ENCODE data around the gene JKAMP.

JKAMP gene

DNA sequence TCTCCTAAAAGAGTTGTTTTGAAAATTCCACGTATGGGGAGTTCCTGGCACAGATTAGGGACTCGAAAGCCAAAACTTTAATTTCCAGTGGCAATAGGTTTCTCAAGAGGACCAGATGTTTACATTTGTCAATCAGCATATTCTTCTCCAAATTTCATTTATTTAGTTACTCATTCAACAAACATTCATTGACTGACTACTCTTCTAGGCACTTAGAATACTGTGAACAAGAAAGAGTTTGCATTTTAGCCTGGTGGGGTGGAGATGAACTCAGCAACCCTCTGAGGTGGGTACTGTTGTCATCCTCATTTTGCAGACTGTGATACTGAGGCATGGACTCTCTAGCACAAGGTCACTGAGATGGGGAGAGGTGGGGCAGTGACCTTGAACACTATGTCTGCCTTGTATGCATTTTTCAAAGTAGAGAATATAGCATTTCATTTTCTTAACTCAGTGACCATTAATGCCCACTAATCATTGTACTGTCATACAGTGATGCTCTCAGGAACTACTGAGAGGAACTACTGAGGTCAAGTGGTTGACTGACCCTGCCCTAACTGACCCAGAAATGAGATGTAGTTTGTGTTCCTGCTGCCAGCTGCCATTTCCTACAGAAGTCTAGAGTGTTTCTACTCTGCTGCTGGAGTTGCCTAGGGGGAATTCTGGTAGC, 2.3 kb upstream of the JKAMP start:
- DNase-seq: no peak

- DNase-seq: no peak
Observed at GRCh38 chr14:59482541-59483331, 1.6 kb upstream of the JKAMP start.

DNA sequence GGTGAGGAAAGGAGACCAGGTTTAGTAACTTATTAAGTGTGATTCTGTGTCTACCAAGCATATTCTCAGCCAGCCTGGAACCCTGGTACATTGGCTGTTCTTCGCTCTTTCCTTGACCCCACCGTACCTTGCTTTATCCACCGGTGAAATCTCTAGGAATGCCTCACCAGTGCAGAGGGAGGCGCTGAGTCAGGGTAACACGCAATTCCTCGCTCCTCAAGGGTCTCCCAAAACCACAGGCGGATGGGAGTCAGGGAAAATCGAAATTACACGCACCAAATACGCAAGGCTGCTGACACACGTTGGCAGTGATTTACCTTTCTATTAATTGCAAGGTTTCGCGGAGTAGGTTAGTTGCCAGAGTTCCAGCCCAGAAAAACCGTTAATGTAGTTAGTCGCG, 954 bp upstream of the JKAMP start:
- DNase-seq: no peak

DNA sequence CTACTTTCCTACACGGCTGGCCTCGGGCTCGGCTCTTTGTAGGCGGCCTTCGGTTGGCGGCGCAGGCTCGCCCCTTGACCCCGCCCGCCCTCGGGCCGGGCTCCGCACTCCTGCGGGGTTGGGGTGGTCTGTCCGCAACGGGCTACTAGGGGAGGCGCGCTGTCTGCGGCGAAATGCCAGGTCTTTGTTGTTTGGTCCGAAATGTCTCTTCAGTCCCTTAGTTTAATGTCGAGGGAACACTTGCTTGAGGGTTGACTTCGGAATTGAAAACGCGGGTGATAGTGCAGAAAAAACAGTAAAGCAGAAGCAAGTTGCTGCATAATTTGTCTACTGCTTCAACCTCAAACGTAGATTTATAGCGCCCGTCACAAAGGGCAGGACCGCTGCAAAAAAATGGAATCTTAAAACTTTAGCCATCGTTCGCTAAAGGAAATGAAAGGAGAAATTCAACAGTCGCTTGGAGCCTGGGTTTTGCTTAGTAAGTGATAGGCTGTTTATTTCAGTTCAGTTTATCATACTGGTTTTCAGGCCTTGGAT, 390 bp downstream of the JKAMP start:
- DNase-seq: no peak

DNA sequence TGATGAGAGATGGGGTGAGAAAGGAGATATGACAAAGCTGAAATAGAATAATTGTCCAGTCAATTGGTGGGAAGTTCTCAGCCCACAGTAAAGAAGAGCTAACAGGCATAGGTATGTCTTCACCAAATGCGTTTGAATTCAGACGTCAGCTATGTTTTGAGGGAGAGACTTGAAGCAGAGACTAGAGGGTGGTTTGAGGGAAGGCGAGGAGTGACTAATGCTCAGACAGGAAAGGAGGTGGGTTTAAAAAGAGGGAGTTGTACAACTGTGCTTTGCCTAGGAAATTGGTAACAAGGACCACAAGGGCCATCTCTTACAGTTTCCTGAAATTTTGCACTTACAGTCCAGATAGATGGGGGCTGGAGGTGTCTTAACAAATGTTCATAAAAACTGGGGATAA, 6.4 kb downstream of the JKAMP start:
- no peak for DNase-seq

GRCh38 chr14:59492384-59492783, 8.1 kb downstream of the JKAMP start:
- no peak for DNase-seq

DNA sequence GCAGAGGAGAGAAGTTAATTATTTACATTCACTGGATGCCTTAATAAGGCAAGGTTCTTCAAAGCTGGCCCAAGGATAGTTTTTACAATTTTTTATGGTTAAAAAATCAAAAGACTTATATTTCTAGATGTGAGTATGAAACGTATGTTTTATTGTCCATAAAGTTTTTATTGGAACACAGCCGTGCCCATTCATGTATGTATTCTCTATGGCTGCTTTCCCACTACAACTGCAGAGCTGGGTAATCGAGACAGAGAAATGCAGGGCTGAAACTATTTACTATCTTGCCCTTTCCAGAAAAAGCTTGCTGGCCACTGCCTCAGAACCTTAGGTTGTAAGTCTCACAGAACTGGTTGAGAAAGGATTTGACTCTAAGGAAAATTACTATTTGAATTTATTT, 16.4 kb downstream of the JKAMP start:
- DNase-seq: no peak

DNA sequence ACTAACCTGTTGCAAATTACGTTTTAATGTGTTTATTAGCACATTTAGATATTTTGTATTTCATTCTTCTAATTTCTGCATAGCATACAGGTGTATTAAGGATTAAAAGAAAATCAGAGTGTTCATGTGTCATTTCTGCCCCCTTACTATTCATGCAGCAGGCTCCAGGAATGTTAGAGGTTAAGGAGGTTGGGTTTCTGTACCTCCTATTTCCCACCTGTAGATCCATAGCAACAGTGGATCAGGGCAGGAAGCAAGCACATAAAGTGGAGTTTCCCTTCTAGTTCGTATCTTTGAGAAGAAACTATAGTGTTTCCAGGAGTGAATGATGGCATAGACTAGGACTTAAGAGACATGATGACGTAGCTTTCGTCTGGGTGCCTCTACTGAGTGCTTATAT, 18.9 kb downstream of the JKAMP start:
- DNase-seq: no peak

DNA sequence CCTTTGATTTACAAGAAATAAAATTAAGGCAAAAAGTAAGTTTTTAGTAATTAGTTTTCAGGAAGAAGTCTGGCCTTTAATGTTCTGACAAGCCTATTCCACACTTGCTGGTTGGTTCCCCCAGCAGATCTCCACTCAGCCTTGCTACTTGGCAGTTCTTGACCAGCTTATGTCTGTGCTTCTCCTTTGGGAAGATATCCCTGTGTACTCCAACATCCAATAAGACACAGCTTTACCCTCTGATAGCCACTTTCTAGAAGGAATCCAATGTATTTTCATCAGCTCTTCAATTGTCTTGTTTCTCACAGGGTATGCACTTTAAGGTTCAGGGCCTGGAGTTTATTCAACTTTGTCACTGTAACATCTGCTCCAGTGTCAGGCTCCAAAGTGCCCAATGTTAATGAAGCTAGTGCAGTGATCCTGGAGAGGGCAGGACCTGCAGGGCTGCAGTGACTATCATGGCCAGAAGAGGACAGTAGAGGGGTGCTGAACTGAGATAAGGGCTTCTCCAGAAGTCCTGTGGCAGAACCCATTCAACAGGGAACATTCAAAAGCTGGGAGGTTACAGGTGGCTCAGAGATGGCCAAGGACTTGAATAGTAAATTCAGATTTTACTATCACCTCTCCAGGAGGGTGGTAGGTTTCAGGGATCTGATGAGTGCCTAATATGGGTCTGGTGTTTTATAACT, 22.9 kb downstream of the JKAMP start:
- DNase-seq: peak; percentile 19

DNA sequence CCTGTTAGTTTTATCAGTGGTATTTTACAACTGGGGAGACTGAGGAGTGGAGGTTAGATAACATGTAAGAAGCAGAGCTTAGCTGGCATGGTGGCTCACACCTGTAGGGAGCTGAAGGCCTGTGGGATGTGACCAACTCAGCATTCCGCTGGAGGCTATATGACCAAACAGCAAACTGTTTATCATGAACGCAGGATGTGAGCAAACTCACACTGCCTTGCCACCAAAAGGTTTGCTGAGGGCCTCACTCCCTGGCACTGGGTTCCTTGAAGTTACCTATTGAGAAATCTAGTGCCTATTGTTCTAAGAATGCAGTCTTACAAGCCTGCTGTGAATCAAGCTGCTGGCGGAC, 23.4 kb downstream of the JKAMP start:
- no peak for DNase-seq

- no peak for DNase-seq
Observed at GRCh38 chr14:59509101-59509500, 24.8 kb downstream of the JKAMP start.

GRCh38 chr14:59510001-59510400, 25.7 kb downstream of the JKAMP start:
- no peak for DNase-seq

GRCh38 chr14:59510966-59511365, 26.6 kb downstream of the JKAMP start:
- DNase-seq: no peak

GRCh38 chr14:59511916-59512575, 27.7 kb downstream of the JKAMP start:
- no peak for DNase-seq

DNA sequence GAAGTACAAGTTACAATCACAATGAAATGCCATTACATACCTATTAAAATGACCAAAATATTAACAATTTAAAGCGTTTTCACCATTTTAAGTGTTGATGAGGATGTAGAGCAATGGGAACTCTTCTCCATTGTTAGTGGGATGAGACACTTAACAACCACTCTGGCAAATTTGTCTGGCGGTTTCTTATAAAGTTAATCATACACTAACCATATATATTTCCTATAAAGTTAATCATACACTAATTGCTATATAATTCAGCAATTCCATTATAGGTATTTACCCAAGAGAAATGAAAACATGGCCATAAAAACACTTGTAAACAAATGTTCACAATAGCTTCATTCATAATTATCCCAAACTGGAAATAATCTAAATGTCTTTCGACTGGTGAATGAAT, 35.9 kb downstream of the JKAMP start:
- no peak for DNase-seq

DNA sequence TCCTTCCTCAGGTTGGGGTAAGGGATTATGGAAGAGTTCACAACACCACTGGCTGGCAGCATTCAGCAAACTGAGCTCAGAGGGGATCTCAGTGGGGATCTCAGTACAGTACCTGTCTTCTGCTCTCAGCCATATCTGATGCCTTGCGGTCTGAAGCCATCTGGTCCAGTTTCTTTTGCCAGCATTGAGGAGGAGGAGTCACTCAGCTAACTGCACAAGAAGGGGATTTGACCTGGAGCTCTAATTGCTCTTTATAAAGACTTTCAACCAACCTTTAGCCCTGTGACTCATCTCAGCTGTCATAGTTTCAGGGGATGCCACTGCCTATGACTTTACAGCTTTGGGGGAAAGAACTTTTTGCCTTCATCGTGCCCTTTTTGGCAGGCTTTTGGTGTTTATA, 44.9 kb downstream of the JKAMP start:
- DNase-seq: no peak

- no peak for DNase-seq
Observed at GRCh38 chr14:59530349-59530748, 46.0 kb downstream of the JKAMP start.

DNA sequence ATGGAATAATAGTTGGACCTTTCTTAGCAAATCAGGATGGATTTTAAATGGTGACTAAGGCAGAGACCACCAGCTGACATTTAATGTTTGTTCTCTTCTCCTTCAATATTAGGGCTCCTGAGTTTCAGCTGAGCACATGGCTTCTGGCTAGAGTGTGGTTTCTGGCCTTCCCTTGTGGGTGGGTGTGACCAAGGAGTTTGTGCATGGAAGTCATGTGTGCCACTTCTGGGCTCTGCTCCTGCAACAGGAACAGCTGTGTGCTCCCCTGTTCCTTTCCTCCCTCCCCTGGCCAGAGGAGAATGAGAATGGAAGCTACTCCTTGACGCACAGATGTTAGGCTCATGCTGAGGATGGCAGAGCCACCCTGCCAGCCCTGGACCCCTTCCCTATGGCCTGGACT, 48.1 kb downstream of the JKAMP start:
- DNase-seq: no peak

- no peak for DNase-seq
Observed at GRCh38 chr14:59534361-59534987, 50.2 kb downstream of the JKAMP start.

- no peak for DNase-seq
Observed at GRCh38 chr14:59537476-59537875, 53.2 kb downstream of the JKAMP start.

GRCh38 chr14:59538936-59539335, 54.6 kb downstream of the JKAMP start:
- no peak for DNase-seq

DNA sequence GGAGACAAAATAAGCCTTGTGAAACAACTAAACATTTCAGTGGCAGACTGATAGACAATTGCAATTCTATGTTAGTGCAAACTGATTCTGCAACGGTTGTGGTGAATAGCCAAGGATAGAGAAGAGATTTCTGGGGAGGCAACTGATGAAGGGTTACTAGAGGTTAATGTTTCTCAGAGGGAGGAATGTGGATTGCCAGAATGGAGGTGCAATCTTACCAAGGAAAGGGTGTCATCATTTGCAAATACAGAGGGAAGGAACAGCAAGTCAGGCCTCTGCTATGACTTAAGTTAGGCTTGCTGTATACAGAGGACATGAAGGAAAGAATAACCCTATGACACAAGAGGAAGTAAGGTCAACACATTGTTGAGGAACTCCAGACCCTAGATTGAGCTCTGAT, 56.5 kb downstream of the JKAMP start:
- no peak for DNase-seq

- DNase-seq: no peak
Observed at GRCh38 chr14:59541731-59542130, 57.4 kb downstream of the JKAMP start.
